Mesenchymal stem cell (in vitro differentiated cells and primary cell): ENCODE data around the gene GRB2.

ENCODE experiments used
- DNase-seq: peaks from one replicate; pipeline ENCODE4 v3.0.0-alpha.2; 2013
- H2AFZ ChIP-seq: one replicate; pipeline ENCODE4 v1.6.1; 2013; ENCODE audit warnings: low read depth, mild to moderate bottlenecking, control low read depth, inconsistent platforms, low read length, moderate library complexity
- H2AK5ac ChIP-seq: 2 replicates; pipeline ENCODE4 v1.6.1; 2013; ENCODE audit warnings: low read length, moderate library complexity, mild to moderate bottlenecking, inconsistent platforms; ENCODE audit not compliant: severe bottlenecking
- H2BK120ac ChIP-seq: one replicate; pipeline ENCODE4 v1.6.1; 2013; ENCODE audit warnings: low read depth, mild to moderate bottlenecking, inconsistent platforms, low read length, moderate library complexity
- H2BK12ac ChIP-seq, 2 experiments: one replicate each; pipeline ENCODE4 v1.6.1; 2013; ENCODE audit warnings: inconsistent platforms in 2 of 2, low read length in 2 of 2, mild to moderate bottlenecking in 2 of 2, moderate library complexity in 2 of 2, control low read depth in 1 of 2
- H2BK15ac ChIP-seq: one replicate; pipeline ENCODE4 v1.6.1; 2013; ENCODE audit warnings: mild to moderate bottlenecking, low read depth, inconsistent platforms; ENCODE audit not compliant: poor library complexity, severe bottlenecking
- H2BK5ac ChIP-seq: 2 replicates; pipeline ENCODE4 v1.6.1; 2013; ENCODE audit warnings: low read depth, mild to moderate bottlenecking, low read length, control low read depth, inconsistent platforms; ENCODE audit not compliant: poor library complexity, severe bottlenecking
- H3K14ac ChIP-seq, 2 experiments: one replicate each; pipeline ENCODE4 v1.6.1; 2013; ENCODE audit warnings: inconsistent platforms in 2 of 2, low read length in 2 of 2, control low read depth in 1 of 2, mild to moderate bottlenecking in 1 of 2, moderate library complexity in 1 of 2
- H3K18ac ChIP-seq, 2 experiments: one replicate each; pipeline ENCODE4 v1.6.1; 2013; ENCODE audit warnings: inconsistent platforms in 2 of 2, low read length in 2 of 2, control low read depth in 1 of 2, low read depth in 1 of 2, mild to moderate bottlenecking in 1 of 2
- H3K23ac ChIP-seq, 2 experiments: one replicate each; pipeline ENCODE4 v1.6.1; 2013; ENCODE audit warnings: inconsistent platforms in 2 of 2, low read length in 2 of 2, mild to moderate bottlenecking in 2 of 2, moderate library complexity in 2 of 2, control low read depth in 1 of 2
- H3K27ac ChIP-seq: 2 replicates; pipeline ENCODE4 v1.5.1; 2013; ENCODE audit warnings: mild to moderate bottlenecking, moderate library complexity, low read length, control low read depth, inconsistent platforms; ENCODE audit not compliant: poor library complexity, severe bottlenecking
- H3K27me3 ChIP-seq, 2 experiments: 2 replicates each; pipeline versions ENCODE4 v1.6.1 to v1.7.0; 2013; ENCODE audit warnings: low read length in 2 of 2, mild to moderate bottlenecking in 2 of 2, moderate library complexity in 2 of 2, control low read depth in 1 of 2, inconsistent platforms in 1 of 2; ENCODE audit not compliant: control insufficient read depth in 1 of 2, insufficient read depth in 1 of 2
- H3K36me3 ChIP-seq, 2 experiments: 2 replicates each; pipeline versions ENCODE4 v1.6.1 to v1.7.0; 2013; ENCODE audit warnings: low read length in 2 of 2, control low read depth in 1 of 2, inconsistent platforms in 1 of 2, low read depth in 1 of 2, mild to moderate bottlenecking in 1 of 2; ENCODE audit not compliant: insufficient read depth in 2 of 2, control insufficient read depth in 1 of 2
- H3K4ac ChIP-seq, 2 experiments: one replicate each; pipeline ENCODE4 v1.6.1; 2013; ENCODE audit warnings: inconsistent platforms in 2 of 2, low read length in 2 of 2, mild to moderate bottlenecking in 2 of 2, moderate library complexity in 2 of 2, control low read depth in 1 of 2, low read depth in 1 of 2
- H3K4me1 ChIP-seq: 2 replicates; pipeline ENCODE4 v1.6.1; 2013; ENCODE audit warnings: low read depth, low read length, control low read depth; ENCODE audit not compliant: control insufficient read depth, insufficient read depth
- H3K4me2 ChIP-seq: 2 replicates; pipeline ENCODE4 v1.6.1; 2013; ENCODE audit warnings: low read length, mild to moderate bottlenecking, inconsistent platforms; ENCODE audit not compliant: poor library complexity, severe bottlenecking
- H3K4me3 ChIP-seq, 2 experiments: 2 replicates each; pipeline versions ENCODE4 v1.5.1 to v1.7.0; 2013; ENCODE audit warnings: low read length in 2 of 2, mild to moderate bottlenecking in 2 of 2, control low read depth in 1 of 2, low read depth in 1 of 2; ENCODE audit not compliant: insufficient read depth in 1 of 2
- H3K79me1 ChIP-seq: replicated peaks from 2 replicates; pipeline ENCODE4 v1.6.1; 2013; ENCODE audit warnings: mild to moderate bottlenecking, control low read depth, low read length, inconsistent platforms; ENCODE audit not compliant: poor library complexity, severe bottlenecking
- H3K9ac ChIP-seq: 2 replicates; pipeline ENCODE4 v1.7.0; 2013; ENCODE audit warnings: mild to moderate bottlenecking, low read length, moderate library complexity
- H3K9me3 ChIP-seq: 2 replicates; pipeline ENCODE4 v1.7.0; 2013; ENCODE audit warnings: mild to moderate bottlenecking, low read length; ENCODE audit not compliant: control insufficient read depth
- H4K8ac ChIP-seq: one replicate; pipeline ENCODE4 v1.6.1; 2013; ENCODE audit warnings: inconsistent platforms, mild to moderate bottlenecking, low read length, moderate library complexity
- H4K91ac ChIP-seq: one replicate; pipeline ENCODE4 v1.6.1; 2013; ENCODE audit warnings: mild to moderate bottlenecking, low read length, inconsistent platforms
- WGBS: methylation state at CpG from one replicate; pipeline ENCODE4 v1.1.7; 2013; ENCODE audit warnings: mixed read lengths; 5-methylcytosine and 5-hydroxymethylcytosine counted together

The GRB2 gene

GRCh38 chr17:75321506-75321905 lies 84.0 kb downstream of the GRB2 start:
- 92% methylated on average over 10 of the region's 10 CpGs for WGBS

DNA sequence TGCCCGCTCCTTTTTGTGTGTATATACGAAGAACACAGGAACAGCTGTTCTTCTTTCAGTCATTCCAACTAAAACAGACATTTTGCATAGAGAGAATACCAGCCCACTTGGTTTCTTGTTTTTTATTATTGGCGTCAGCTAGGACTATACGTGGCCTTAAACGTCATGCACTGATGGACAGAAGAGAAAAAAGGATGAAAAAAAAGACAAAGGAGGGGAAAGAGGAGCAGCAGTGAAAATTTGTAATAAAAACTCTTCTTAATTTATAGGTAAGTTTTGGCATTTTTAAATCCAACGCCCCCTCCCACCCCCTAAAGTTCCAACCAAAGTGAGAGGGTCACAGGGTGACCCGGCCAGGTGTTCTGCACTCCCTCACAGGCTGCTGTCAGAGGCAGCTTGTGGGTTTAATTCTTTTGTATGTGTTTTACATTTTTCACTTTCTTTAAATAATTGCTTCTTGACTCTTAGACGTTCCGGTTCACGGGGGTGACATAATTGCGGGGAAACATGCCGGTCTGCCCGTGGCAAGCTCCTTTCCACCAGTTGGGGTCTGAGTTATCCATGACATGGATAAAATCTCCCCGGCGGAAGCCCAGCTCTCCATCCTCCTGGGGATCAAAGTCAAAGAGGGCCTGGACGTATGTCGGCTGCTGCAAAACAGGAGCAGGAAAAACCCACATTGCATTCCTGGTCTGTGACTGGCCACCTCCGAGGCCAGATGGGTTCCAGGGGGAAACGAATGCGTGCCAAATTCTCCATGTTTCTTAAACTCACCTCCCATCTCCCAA lies 85.4 kb downstream of the GRB2 start:
- Histone ChIP-seq H3K9me3 (no peaks in the 10 kb centered on the region), H3K4me1 (peaks cover 6% of the 10 kb centered on the region), H3K9ac (peak overlapping the region; percentile 26), H3K79me1 (peaks cover 51% of the 10 kb centered on the region), H2AFZ (no peak overlapping the region), H2BK120ac (no peak overlapping the region), H3K36me3 (peaks cover 53 to 64% of the 10 kb centered on the region in 2 experiments), H4K8ac (no peak overlapping the region), H3K23ac (no peak overlapping the region), H3K4ac (no peak overlapping the region), H3K18ac (no peak overlapping the region), H3K27ac (peak overlapping the region; percentile 17), H2BK15ac (no peak overlapping the region), H2BK5ac (no peak overlapping the region), H3K14ac (no peak overlapping the region), H3K4me2 (no peak overlapping the region), H3K4me3 (no peak overlapping the region), H2AK5ac (no peak overlapping the region), H4K91ac (no peak overlapping the region), H2BK12ac (no peak overlapping the region), H3K27me3 (no peaks in the 10 kb centered on the region)
- peak; percentile 61 for DNase-seq
- WGBS = 75% methylated on average over 18 of the region's 20 CpGs

More at GRCh38 chr17:75321506-75321905, 84.0 kb downstream of the GRB2 start:
- Histone ChIP-seq H3K4me2 (no peak overlapping the region), H3K9ac (no peak overlapping the region), H3K79me1 (peaks cover 51% of the 10 kb centered on the region), H3K14ac (no peak overlapping the region), H3K27me3 (no peaks in the 10 kb centered on the region), H3K4me3 (no peak overlapping the region), H3K23ac (no peak overlapping the region), H3K9me3 (no peaks in the 10 kb centered on the region), H2AFZ (no peak overlapping the region), H3K27ac (no peak overlapping the region), H2BK120ac (no peak overlapping the region), H4K91ac (no peak overlapping the region), H2BK15ac (no peak overlapping the region), H4K8ac (no peak overlapping the region), H3K18ac (no peak overlapping the region), H2BK5ac (no peak overlapping the region), H3K4me1 (peaks cover 6% of the 10 kb centered on the region), H3K36me3 (peaks cover 53 to 59% of the 10 kb centered on the region in 2 experiments), H3K4ac (no peak overlapping the region), H2BK12ac (no peak overlapping the region), H2AK5ac (no peak overlapping the region)
- no peak for DNase-seq

GRCh38 chr17:75318615-75319222 lies 86.8 kb downstream of the GRB2 start:
- no peak overlapping the region for H3K18ac ChIP-seq
- 97% methylated on average over 10 of the region's 10 CpGs for WGBS
- H4K91ac ChIP-seq = no peak overlapping the region

DNA sequence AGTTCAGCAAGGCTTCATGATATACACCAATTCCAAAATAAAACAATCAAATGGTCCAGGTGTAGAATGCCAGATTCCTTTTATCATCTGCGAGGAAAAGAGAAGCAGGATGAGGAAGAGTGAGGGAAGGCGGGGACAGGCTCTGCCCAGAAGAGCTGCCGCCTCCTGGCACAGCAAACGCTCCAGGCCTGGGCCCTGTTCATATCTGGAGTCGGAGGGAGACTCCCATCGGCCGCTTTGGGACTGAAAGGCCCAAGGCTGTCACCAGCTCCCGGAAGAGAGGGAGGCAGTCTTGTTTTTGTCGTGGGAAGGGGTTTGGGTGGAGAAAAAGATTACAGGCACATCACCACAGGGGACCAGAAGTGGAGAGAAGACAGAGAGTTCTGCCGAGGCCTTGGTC lies 87.3 kb downstream of the GRB2 start:
- H3K27me3 ChIP-seq = no peaks in the 10 kb centered on the region
- no peak overlapping the region for H2AK5ac ChIP-seq
- H3K14ac ChIP-seq = no peak overlapping the region
- H3K23ac ChIP-seq = no peak overlapping the region
- no peak overlapping the region for H4K91ac ChIP-seq
- no peak overlapping the region for H3K4ac ChIP-seq
- 86% methylated on average over 10 of the region's 10 CpGs for WGBS
- peaks cover 55% of the 10 kb centered on the region for H3K79me1 ChIP-seq
- no peak overlapping the region for H3K18ac ChIP-seq
- H2BK5ac ChIP-seq = no peak overlapping the region
- H3K9me3 ChIP-seq = no peaks in the 10 kb centered on the region
- H3K4me3 ChIP-seq = no peak overlapping the region
- no peak overlapping the region for H2BK15ac ChIP-seq
- peaks cover 47 to 73% of the 10 kb centered on the region in 2 experiments for H3K36me3 ChIP-seq
- no peak overlapping the region for H3K4me2 ChIP-seq
- no peak overlapping the region for H4K8ac ChIP-seq
- no peak for DNase-seq
- no peak overlapping the region for H2AFZ ChIP-seq
- peaks cover 10% of the 10 kb centered on the region for H3K4me1 ChIP-seq
- no peak overlapping the region for H2BK120ac ChIP-seq
- no peak overlapping the region for H2BK12ac ChIP-seq
- no peak overlapping the region for H3K9ac ChIP-seq
- H3K27ac ChIP-seq = no peak overlapping the region

More at GRCh38 chr17:75318615-75319222, 86.8 kb downstream of the GRB2 start:
- no peaks in the 10 kb centered on the region for H3K9me3 ChIP-seq
- no peak overlapping the region for H3K27ac ChIP-seq
- no peak overlapping the region for H3K14ac ChIP-seq
- no peak overlapping the region for H3K4ac ChIP-seq
- no peak overlapping the region for H2BK5ac ChIP-seq
- peaks cover 12% of the 10 kb centered on the region for H3K4me1 ChIP-seq
- no peak overlapping the region for H3K23ac ChIP-seq
- H3K27me3 ChIP-seq = no peaks in the 10 kb centered on the region
- H2BK120ac ChIP-seq = no peak overlapping the region
- DNase-seq = no peak
- H3K79me1 ChIP-seq = peaks cover 55% of the 10 kb centered on the region
- H3K4me3 ChIP-seq = no peak overlapping the region
- H3K36me3 ChIP-seq = peaks cover 52 to 71% of the 10 kb centered on the region in 2 experiments
- no peak overlapping the region for H2AK5ac ChIP-seq
- H4K8ac ChIP-seq = no peak overlapping the region
- H2BK12ac ChIP-seq = no peak overlapping the region
- H3K4me2 ChIP-seq = no peak overlapping the region
- no peak overlapping the region for H2AFZ ChIP-seq
- no peak overlapping the region for H3K9ac ChIP-seq
- no peak overlapping the region for H2BK15ac ChIP-seq
